HepG2 (cell line): ENCODE measurements around the gene SH2D2A. TPM values are rescaled to one million over a fixed set of nuclear protein-coding genes. Genes with fewer than 3 reads are reported as not detected.
A peak's percentile ranks its signal among the peaks of the same experiment; 100 is the strongest.

Source experiments
- ATAC-seq: fragments of 200-7000 bp; cut with Tn5 transposase; 3 replicates; pipeline ENCODE4 v1.9.1; 2020; ENCODE audit warnings: mild to moderate bottlenecking, moderate library complexity
- BruUV-seq: library from RNA; stranded (reverse); fragments of 400-500 nt; replicated peaks from 2 replicates; lab custom pipeline; 2021; lab: Mats Ljungman, UMichigan
- CTCF ChIA-PET: fragments of 300-600 bp; formaldehyde crosslinking; extraction: SDS; loops from one replicate; lab custom pipeline; 2021; ENCODE audit warnings: low total read pairs, inconsistent platforms, low intra/inter-chr PET ratio; lab: Yijun Ruan, JAX
- POLR2A ChIA-PET: fragments of 350-600 bp; sonication (Branson Sonifier 250); formaldehyde crosslinking; loops from one replicate; lab custom pipeline; 2020; ENCODE audit warnings: antibody characterized with exemption, inconsistent platforms; lab: Yijun Ruan, JAX
- DNase-seq: peaks from one replicate; pipeline ENCODE4 v3.0.0-alpha.2; 2015; ENCODE audit warnings: low spot score
- FAIRE-seq: peaks from 3 replicates; lab custom pipeline; 2011; peaks lifted over from hg19 to GRCh38; lab: Jason Lieb, UNC
- H2AFZ ChIP-seq: one replicate; pipeline ENCODE4 v1.6.1; 2011; ENCODE audit warnings: low read length, inconsistent platforms
- H3K27ac ChIP-seq: fragments of 300-600 bp; 3 replicates; pipeline ENCODE4 v1.8.0; 2011; ENCODE audit warnings: mixed run types, mild to moderate bottlenecking, mixed read lengths, low read length, inconsistent platforms; ENCODE audit not compliant: insufficient read depth; ENCODE audit errors: extremely low read length
- H3K27me3 ChIP-seq, 2 experiments: fragments of 200-600 bp in 1 of 2; 2 replicates in 1 of 2; 3 replicates in 1 of 2; pipeline versions ENCODE4 v1.6.0 to v1.8.0; 2011; ENCODE audit warnings: low read length in 2 of 2, mild to moderate bottlenecking in 2 of 2, moderate library complexity in 2 of 2, inconsistent platforms in 1 of 2; ENCODE audit not compliant: insufficient read depth in 2 of 2, control insufficient read depth in 1 of 2
- H3K36me3 ChIP-seq, 2 experiments: fragments of 200-600 bp in 1 of 2; replicated peaks in 1 of 2; 2 replicates in 1 of 2; 3 replicates in 1 of 2; pipeline versions ENCODE4 v1.5.1 to v1.8.0; 2011; ENCODE audit warnings: low read length in 2 of 2, inconsistent platforms in 1 of 2; ENCODE audit not compliant: insufficient read depth in 2 of 2, control insufficient read depth in 1 of 2
- H3K4me1 ChIP-seq: 2 replicates; pipeline ENCODE4 v1.5.1; 2012; ENCODE audit warnings: low read length, inconsistent platforms; ENCODE audit not compliant: insufficient read depth
- H3K4me2 ChIP-seq: 2 replicates; pipeline ENCODE4 v1.6.0; 2011; ENCODE audit warnings: low read depth, low read length, inconsistent platforms
- H3K4me3 ChIP-seq, 3 experiments: fragments of 200-600 bp in 1 of 3; sonication (generic), shearing (Covaris generic) in 1 of 3; replicated peaks in 1 of 3; 2 replicates each; pipeline ENCODE4 v1.5.1; 2011 to 2016; ENCODE audit warnings: low read length in 3 of 3, inconsistent platforms in 2 of 3, low read depth in 2 of 3, mild to moderate bottlenecking in 2 of 3, control low read depth in 1 of 3, mixed read lengths in 1 of 3; ENCODE audit not compliant: insufficient read depth in 1 of 3
- H3K79me2 ChIP-seq: one replicate; pipeline ENCODE4 v1.6.1; 2011; ENCODE audit warnings: low read length, inconsistent platforms; ENCODE audit not compliant: insufficient read depth
- H3K9ac ChIP-seq: 2 replicates; pipeline ENCODE4 v1.6.0; 2011; ENCODE audit warnings: mild to moderate bottlenecking, low read depth, low read length, inconsistent platforms; ENCODE audit not compliant: insufficient read depth
- H3K9me3 ChIP-seq: 2 replicates; pipeline ENCODE4 v1.5.1; 2012; ENCODE audit warnings: mild to moderate bottlenecking, low read length
- H4K20me1 ChIP-seq: 2 replicates; pipeline ENCODE4 v1.6.0; 2011; ENCODE audit warnings: inconsistent platforms, mild to moderate bottlenecking, low read length, moderate library complexity; ENCODE audit not compliant: insufficient read depth
- NR2C2 ChIP-seq: sonication (generic); formaldehyde crosslinking; IDR thresholded peaks from 2 replicates; pipeline ENCODE4 v1.4.0; 2020; ENCODE audit warnings: missing genetic modification reagents, mild to moderate bottlenecking, moderate library complexity, borderline replicate concordance
- RBM22 ChIP-seq: fragments of 200-400 bp; formaldehyde crosslinking; optimal IDR thresholded peaks from 2 replicates; pipeline ENCODE3; 2017; ENCODE audit warnings: mild to moderate bottlenecking, low read length, moderate library complexity
- SALL1 ChIP-seq: sonication (generic); formaldehyde crosslinking; IDR thresholded peaks from 2 replicates; pipeline ENCODE4 v1.8.0; 2022; ENCODE audit warnings: mild to moderate bottlenecking, missing genetic modification reagents
- TAF15 ChIP-seq: fragments of 200-400 bp; formaldehyde crosslinking; IDR thresholded peaks from one replicate; pipeline ENCODE4 v1.6.1; 2018; ENCODE audit warnings: mild to moderate bottlenecking, low read depth, low read length; ENCODE audit not compliant: poor library complexity, severe bottlenecking
- ZFYVE20 ChIP-seq: sonication (generic); formaldehyde crosslinking; IDR thresholded peaks from 2 replicates; pipeline ENCODE4 v1.8.0; 2023; ENCODE audit warnings: low read depth, mild to moderate bottlenecking, moderate library complexity, missing genetic modification reagents, borderline replicate concordance
- ZNF484 ChIP-seq: sonication (generic); formaldehyde crosslinking; IDR thresholded peaks from 2 replicates; pipeline ENCODE4 v1.5.1; 2020; ENCODE audit warnings: mild to moderate bottlenecking, low read depth, missing genetic modification reagents, borderline replicate concordance
- ZNF720 ChIP-seq: sonication (generic); formaldehyde crosslinking; IDR thresholded peaks from 2 replicates; pipeline ENCODE4 v1.4.0; 2020; ENCODE audit warnings: missing genetic modification reagents
- WGBS: methylation state at CpG from one replicate; pipeline ENCODE4 v1.1.6; 2017; ENCODE audit warnings: low lambda C conversion rate; 5-methylcytosine and 5-hydroxymethylcytosine counted together
- in situ Hi-C: cut with HindIII; loops from 2 replicates; pipeline ENCODE4 v1.10.0; 2017; ENCODE audit warnings: low pct_unique_long_range_greater_than_20kb; ENCODE audit not compliant: extremely low pct_ligation_motif_present
- intact Hi-C: fragments of 100-400 bp; cut with micrococcal nuclease; formaldehyde crosslinking; loops from one replicate; pipeline ENCODE4 v1.10.0; 2022; ENCODE audit not compliant: unreplicated experiment
- polyA plus RNA-seq, 8 experiments: library from polyadenylated mRNA; depleted of rRNA in 3 of 8; stranded (reverse) in 7 of 8; unstranded in 1 of 8; fragments of >200 nt; fragmentation: Illumina TruSeq in 4 of 8; extraction: Trizol in 4 of 8; gene quantifications; 2 replicates each; pipeline versions ENCODE4 v1.2.1 to v1.2.3, GENCODE V29; 2011 to 2016; ENCODE audit warnings: low read depth in 4 of 8, missing spikeins in 1 of 8, mixed read lengths in 1 of 8; ENCODE audit not compliant: insufficient read depth in 1 of 8
- total RNA-seq, 5 experiments: library from RNA; depleted of rRNA; stranded (reverse); fragments of >200 nt; fragmentation: Illumina TruSeq; extraction: Trizol; gene quantifications; 2 replicates each; pipeline ENCODE4 v1.2.3, GENCODE V29; 2016; ENCODE audit warnings: low read depth in 1 of 5
- TF ChIP-seq, protein P1 (sequence below): sonication (generic); formaldehyde crosslinking; IDR thresholded peaks from 2 replicates; pipeline ENCODE4 v1.4.0; 2020; ENCODE audit warnings: mild to moderate bottlenecking, missing genetic modification reagents, borderline replicate concordance
- TF ChIP-seq, protein P2 (sequence below): sonication (generic); formaldehyde crosslinking; IDR thresholded peaks from 2 replicates; pipeline ENCODE4 v1.4.0; 2020; ENCODE audit warnings: missing genetic modification reagents; ENCODE audit errors: not compliant biosample characterization
- TF ChIP-seq, protein P3 (sequence below): sonication (generic); formaldehyde crosslinking; IDR thresholded peaks from 2 replicates; pipeline ENCODE4 v1.5.0; 2020; ENCODE audit warnings: mild to moderate bottlenecking, missing genetic modification reagents, moderate library complexity

SH2D2A gene
- total and polyA plus RNA-seq, 2 of the 13 experiments (the other 11 are each of a cell fraction or from before 2014, with no cell fraction given): 0.57 to 0.73 TPM

DNA sequence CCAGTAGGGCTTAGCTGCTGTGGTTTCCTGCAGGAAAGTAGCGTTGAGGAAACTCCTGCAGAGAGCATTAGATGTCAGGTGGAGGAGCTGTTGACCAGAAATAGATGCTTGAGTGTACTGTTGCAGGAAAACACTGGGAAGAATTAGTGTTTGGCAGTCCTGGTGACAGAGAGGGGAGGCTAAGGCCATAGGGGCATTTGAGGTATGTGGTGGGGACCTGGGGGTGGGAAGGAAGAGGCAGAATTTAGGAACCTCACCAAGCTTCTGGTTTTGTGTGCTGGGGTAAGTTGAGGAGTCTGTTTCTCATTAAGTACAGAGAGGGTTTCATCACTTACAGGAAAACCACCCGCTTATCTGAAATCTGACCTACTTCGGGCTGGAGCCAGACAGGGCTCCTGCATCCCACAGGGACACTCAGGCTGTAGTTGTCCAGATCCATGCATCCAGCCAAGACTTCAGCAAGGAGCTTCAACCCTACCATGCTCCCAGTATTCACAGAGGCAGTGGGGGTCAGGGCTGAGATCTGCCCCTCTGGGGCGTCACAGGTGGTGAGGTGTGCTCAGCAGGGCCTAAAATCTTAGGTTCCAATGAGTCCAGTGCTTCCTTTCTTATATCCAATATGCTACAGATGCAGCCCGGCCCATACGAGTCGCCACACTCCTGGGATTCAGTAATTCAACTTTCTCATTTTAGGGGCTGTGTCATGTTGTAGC is 15.1 kb downstream of the SH2D2A start:
- CTCF ChIA-PET: no interaction called here
- FAIRE-seq (no peak), DNase-seq (no peak), ATAC-seq (no peak)
- in situ Hi-C loops: no loop called here
- H3K4me3 ChIP-seq: no peak overlapping the region
- H3K4me1 ChIP-seq: peaks cover 3% of the 10 kb centered on the region
- WGBS: 71% methylated on average over 4 of the region's 7 CpGs
- H3K27me3 ChIP-seq: no peaks in the 10 kb centered on the region
- peaks cover 19 to 43% of the 10 kb centered on the region in 2 experiments for H3K36me3 ChIP-seq
- no peak overlapping the region for H3K27ac ChIP-seq
- no TSS peak for BruUV-seq
- H3K9ac ChIP-seq: no peak overlapping the region
- no peak overlapping the region for H3K4me2 ChIP-seq
- intact Hi-C loops: no loop called here
- no peaks in the 10 kb centered on the region for H3K9me3 ChIP-seq
- no peaks in the 10 kb centered on the region for H3K79me2 ChIP-seq
- POLR2A ChIA-PET: interaction anchor here (1.2 kb wide), 1 partner anchor 13 kb away, joined by 4 read pairs; no protein-coding TSS in a partner anchor
- H4K20me1 ChIP-seq: no peaks in the 10 kb centered on the region
- no peak overlapping the region for H2AFZ ChIP-seq
- TF ChIP-seq TAF15 (no peak), ZFYVE20 (CRISPR knock-in tag) (no peak), SALL1 (CRISPR knock-in tag) (no peak), NR2C2 (CRISPR knock-in tag) (no peak), ZNF484 (CRISPR knock-in tag) (no peak), RBM22 (peak; percentile 35), ZNF720 (no peak)
- TF ChIP-seq, protein P1, sequence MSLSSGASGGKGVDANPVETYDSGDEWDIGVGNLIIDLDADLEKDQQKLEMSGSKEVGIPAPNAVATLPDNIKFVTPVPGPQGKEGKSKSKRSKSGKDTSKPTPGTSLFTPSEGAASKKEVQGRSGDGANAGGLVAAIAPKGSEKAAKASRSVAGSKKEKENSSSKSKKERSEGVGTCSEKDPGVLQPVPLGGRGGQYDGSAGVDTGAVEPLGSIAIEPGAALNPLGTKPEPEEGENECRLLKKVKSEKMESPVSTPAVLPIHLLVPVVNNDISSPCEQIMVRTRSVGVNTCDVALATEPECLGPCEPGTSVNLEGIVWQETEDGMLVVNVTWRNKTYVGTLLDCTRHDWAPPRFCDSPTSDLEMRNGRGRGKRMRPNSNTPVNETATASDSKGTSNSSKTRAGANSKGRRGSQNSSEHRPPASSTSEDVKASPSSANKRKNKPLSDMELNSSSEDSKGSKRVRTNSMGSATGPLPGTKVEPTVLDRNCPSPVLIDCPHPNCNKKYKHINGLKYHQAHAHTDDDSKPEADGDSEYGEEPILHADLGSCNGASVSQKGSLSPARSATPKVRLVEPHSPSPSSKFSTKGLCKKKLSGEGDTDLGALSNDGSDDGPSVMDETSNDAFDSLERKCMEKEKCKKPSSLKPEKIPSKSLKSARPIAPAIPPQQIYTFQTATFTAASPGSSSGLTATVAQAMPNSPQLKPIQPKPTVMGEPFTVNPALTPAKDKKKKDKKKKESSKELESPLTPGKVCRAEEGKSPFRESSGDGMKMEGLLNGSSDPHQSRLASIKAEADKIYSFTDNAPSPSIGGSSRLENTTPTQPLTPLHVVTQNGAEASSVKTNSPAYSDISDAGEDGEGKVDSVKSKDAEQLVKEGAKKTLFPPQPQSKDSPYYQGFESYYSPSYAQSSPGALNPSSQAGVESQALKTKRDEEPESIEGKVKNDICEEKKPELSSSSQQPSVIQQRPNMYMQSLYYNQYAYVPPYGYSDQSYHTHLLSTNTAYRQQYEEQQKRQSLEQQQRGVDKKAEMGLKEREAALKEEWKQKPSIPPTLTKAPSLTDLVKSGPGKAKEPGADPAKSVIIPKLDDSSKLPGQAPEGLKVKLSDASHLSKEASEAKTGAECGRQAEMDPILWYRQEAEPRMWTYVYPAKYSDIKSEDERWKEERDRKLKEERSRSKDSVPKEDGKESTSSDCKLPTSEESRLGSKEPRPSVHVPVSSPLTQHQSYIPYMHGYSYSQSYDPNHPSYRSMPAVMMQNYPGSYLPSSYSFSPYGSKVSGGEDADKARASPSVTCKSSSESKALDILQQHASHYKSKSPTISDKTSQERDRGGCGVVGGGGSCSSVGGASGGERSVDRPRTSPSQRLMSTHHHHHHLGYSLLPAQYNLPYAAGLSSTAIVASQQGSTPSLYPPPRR (CRISPR knock-in tag): no peak
- TF ChIP-seq, protein P2, sequence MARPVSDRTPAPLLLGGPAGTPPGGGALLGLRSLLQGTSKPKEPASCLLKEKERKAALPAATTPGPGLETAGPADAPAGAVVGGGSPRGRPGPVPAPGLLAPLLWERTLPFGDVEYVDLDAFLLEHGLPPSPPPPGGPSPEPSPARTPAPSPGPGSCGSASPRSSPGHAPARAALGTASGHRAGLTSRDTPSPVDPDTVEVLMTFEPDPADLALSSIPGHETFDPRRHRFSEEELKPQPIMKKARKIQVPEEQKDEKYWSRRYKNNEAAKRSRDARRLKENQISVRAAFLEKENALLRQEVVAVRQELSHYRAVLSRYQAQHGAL (CRISPR knock-in tag): no peak
- TF ChIP-seq, protein P3, sequence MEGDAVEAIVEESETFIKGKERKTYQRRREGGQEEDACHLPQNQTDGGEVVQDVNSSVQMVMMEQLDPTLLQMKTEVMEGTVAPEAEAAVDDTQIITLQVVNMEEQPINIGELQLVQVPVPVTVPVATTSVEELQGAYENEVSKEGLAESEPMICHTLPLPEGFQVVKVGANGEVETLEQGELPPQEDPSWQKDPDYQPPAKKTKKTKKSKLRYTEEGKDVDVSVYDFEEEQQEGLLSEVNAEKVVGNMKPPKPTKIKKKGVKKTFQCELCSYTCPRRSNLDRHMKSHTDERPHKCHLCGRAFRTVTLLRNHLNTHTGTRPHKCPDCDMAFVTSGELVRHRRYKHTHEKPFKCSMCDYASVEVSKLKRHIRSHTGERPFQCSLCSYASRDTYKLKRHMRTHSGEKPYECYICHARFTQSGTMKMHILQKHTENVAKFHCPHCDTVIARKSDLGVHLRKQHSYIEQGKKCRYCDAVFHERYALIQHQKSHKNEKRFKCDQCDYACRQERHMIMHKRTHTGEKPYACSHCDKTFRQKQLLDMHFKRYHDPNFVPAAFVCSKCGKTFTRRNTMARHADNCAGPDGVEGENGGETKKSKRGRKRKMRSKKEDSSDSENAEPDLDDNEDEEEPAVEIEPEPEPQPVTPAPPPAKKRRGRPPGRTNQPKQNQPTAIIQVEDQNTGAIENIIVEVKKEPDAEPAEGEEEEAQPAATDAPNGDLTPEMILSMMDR: 0 out of 2 replicates have a peak, but pooled peaks have one; percentile 6
